NCI-H2196 (cell line): ENCODE measurements around the gene ARID3B.

Experiments
- DNase-seq: peaks from one replicate; lab custom pipeline; 2025; ENCODE audit not compliant: unreplicated experiment; lab: John Stamatoyannopoulos, UW

The ARID3B gene

GRCh38 chr15:74603789-74604705, 63.0 kb downstream of the ARID3B start:
- no peak for DNase-seq

- no peak for DNase-seq
Observed at GRCh38 chr15:74604983-74605794, 64.2 kb downstream of the ARID3B start.

- no peak for DNase-seq
Observed at GRCh38 chr15:74605795-74606150, 64.8 kb downstream of the ARID3B start.

GRCh38 chr15:74608786-74609185, 67.8 kb downstream of the ARID3B start:
- DNase-seq: no peak

DNA sequence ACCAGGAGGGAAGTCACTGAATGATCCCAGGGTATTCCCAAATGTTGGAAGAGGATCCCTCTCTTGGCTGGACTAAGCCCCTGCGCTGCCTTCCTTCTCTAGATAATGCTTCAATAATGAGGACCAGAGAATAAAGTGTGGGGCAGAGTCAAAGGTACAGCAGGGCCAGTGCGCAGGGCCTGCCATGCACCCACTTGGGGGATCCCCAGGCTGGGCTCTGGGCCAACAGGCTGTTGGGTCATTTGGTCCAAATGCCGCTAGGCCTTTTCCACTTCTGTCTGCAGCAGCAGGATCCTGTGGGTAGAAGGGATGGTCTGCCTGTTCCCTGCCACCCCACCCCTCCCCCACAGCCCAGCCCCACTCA, 68.9 kb downstream of the ARID3B start:
- no peak for DNase-seq

DNA sequence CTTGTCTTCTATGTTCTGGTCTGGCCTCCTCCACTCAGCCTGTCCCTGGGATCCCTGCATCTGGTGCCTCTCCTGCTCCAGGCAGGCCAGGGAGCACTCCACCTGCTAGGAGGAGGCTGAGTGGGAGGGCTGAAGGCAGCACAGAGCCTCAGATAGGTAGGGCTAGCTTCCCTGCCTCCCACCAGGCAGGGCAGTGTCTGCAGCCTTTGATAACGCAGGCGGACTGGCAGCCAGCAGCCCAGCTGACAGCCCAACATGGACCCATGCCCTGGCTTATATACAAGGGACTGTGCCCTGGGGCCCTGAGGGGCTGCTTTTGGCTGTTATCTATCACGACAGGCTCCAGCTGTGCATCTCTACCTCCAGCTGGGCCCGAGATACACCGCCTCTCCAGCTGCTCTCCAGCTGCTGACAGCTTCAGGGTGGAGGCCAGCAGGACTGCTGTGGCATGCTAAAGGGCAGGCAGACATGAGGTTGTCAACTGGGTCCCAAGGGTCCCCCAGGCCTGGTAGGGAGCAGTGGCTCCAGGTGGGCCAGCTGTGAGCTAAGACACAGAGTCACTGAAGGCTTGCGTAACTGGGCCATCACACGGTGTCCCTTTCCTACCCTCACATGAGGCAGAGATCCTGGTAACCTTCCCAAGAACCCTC, 69.4 kb downstream of the ARID3B start:
- no peak for DNase-seq

DNA sequence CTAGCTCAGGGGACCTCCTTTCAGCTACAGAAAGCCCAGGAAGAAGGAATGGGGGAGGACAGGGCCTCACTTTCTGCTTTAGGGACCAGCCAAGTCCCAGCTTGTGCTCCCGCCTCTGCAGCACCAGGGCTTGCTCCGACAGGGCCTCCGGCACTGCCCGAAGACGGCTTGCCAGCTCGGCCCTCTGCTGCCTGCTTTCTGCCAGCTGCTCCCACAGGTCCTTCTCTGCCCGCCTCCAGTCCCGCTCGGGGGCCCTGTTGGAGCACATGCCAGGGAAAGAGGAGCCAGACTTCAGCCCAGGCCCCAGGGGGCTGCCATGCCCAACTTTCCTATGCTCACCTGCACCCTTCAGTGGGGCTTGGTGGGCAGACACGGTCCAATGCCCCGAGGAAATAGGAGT, 70.3 kb downstream of the ARID3B start:
- DNase-seq: no peak

DNA sequence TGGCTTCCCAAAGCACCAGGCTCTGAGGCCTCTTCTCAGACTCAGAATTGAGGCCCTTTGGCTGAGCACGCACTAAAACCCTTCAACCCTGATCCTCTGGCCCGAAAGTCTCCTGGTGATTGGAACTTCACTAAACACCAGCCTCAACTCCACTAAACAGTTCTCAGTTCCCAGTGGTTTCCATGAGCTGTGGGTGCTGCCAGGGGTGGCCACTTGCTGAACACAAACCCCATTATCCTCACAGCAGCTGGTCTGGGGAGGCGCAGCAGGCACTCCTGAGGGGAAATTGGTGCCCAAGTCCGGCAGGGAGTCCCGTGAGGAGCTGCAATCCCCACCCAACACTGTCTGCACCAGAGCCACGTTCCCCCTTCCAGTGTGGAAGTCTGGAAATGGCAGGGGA, 70.8 kb downstream of the ARID3B start:
- no peak for DNase-seq

- DNase-seq: no peak
Observed at GRCh38 chr15:74612677-74613076, 71.7 kb downstream of the ARID3B start.

DNA sequence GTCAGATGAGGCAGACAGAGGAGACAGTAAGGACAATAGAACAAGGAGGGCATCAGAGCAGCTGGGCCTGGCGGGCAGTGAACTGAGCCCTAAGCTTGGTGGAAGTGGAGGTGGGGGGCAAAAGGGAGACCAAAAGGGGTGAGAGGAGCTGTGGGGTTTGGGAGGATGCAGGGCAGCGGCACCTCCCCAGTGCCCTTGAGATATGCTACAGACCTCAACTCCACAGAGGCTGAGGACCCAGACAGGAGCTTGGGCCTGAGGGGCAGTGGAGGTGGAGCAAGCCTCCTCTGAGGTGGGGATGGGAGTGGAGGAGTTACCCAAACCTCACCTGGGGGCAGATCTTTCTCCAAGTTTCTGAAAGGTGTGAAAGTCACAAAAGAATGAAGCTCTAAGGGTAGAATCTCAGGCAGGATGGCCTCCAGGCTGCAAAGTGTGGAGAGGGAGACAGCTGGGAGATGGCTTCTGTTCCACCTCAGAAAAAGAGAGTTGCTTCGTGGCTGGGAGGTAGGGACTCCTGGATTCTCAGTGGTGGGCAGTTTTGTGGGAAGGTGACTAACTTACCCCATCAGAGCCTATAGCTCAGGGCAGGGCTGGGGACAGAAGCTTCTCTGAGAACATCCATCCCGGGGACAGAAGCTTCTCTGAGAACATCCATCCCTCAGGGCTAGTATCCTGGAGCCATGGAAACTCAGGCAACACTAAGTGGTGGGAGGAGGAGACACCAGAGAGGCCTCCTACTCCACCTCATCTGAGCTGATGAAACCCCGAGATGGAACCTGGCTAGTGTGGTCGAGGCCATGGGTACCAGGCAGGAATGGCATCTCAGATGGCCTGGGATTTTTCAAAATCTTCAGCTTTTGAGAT, 72.3 kb downstream of the ARID3B start:
- DNase-seq: no peak

GRCh38 chr15:74613953-74614743, 73.1 kb downstream of the ARID3B start:
- peak; percentile 56 for DNase-seq

DNA sequence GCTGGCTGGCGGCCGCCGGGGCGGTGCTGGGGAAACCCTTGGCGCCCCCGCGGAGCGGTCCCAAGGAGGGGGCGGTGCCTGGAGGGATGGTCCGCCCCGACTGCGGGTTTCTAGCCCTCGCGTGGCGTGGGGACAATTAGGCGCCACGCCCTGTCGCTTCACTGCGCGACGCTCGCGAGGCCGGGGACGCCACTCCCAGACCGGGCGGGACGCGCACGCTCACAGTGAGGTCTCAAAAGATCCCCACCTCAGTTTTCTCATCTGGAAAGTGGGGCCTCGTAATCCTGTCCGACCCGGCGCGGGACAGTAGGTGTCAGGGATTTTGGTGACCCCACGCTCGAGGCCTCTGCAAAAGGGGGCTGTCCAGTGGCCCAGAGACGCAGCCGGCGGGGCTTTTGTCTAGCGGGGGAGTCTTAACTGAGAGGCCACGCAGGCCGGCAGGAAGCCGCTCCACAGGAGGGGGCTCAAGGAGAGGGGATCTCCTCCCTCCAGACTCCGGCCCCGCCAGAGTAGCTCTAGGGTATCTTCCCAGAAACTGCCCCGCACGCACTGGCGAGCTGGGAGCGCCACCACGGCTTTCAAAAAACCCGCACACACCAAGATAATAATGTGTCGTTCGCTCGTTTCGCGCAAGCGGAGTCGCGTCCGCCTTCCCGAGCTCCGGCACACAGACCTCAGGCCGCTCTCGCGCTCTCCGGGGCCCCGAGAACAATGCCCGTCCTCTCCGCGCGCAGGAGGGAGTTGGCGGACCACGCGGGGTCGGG, 73.9 kb downstream of the ARID3B start:
- no peak for DNase-seq

GRCh38 chr15:74615508-74616365, 74.7 kb downstream of the ARID3B start, which contains the start of gene CLK3:
TSS of gene CLK3 (plus strand) at chr15:74615836. CDS start at chr15:74619197, 3,361 bp downstream.
- DNase-seq: peak; percentile 94

- DNase-seq: peak; percentile 35
Observed at GRCh38 chr15:74616366-74616939, 75.4 kb downstream of the ARID3B start.

- no peak for DNase-seq
Observed at GRCh38 chr15:74616996-74617395, 76.0 kb downstream of the ARID3B start.

- DNase-seq: no peak
Observed at GRCh38 chr15:74618841-74619596, 78.0 kb downstream of the ARID3B start.
